Liver (tissue), 9 donors: Measurements from ENCODE around the gene HACE1. TPM values are rescaled to one million over a fixed set of nuclear protein-coding genes. Genes with fewer than 3 reads are reported as not detected.

ENCODE experiments used
- DNase-seq: peaks from one replicate; pipeline ENCODE4 v3.0.0-alpha.2; 2017; ENCODE audit warnings: low spot score
- H3K27ac ChIP-seq, 2 donors: one replicate each; pipeline ENCODE4 v1.7.0; 2013; ENCODE audit warnings: inconsistent platforms in 2 of 2, low read length in 2 of 2, control low read depth in 1 of 2, low read depth in 1 of 2, mild to moderate bottlenecking in 1 of 2
- H3K27me3 ChIP-seq, 4 donors: one replicate each; pipeline versions ENCODE4 v1.6.1 to v1.7.0; 2013; ENCODE audit warnings: low read length in 3 of 4, inconsistent platforms in 1 of 4, mild to moderate bottlenecking in 1 of 4, moderate library complexity in 1 of 4; ENCODE audit not compliant: control insufficient read depth in 4 of 4, insufficient read depth in 4 of 4
- H3K36me3 ChIP-seq, 4 donors: one replicate each; pipeline versions ENCODE4 v1.6.1 to v1.7.0; 2013; ENCODE audit warnings: low read length in 3 of 4, mild to moderate bottlenecking in 3 of 4, low read depth in 1 of 4, moderate library complexity in 1 of 4; ENCODE audit not compliant: control insufficient read depth in 4 of 4, insufficient read depth in 3 of 4
- H3K4me1 ChIP-seq, 4 donors: one replicate each; pipeline versions ENCODE4 v1.6.1 to v1.7.0; 2013; ENCODE audit warnings: low read length in 3 of 4, mild to moderate bottlenecking in 3 of 4, moderate library complexity in 1 of 4; ENCODE audit not compliant: control insufficient read depth in 4 of 4, insufficient read depth in 4 of 4
- H3K4me3 ChIP-seq, 3 donors: one replicate each; pipeline versions ENCODE4 v1.6.1 to v1.7.0; 2013; ENCODE audit warnings: low read length in 3 of 3, control low read depth in 1 of 3, low read depth in 1 of 3, mild to moderate bottlenecking in 1 of 3
- H3K9ac ChIP-seq, 2 donors: one replicate each; pipeline ENCODE4 v1.7.0; 2013; ENCODE audit warnings: low read length in 2 of 2, mild to moderate bottlenecking in 2 of 2, moderate library complexity in 2 of 2, control low read depth in 1 of 2, low read depth in 1 of 2
- H3K9me3 ChIP-seq, 4 donors: one replicate each; pipeline versions ENCODE4 v1.6.1 to v1.7.0; 2013; ENCODE audit warnings: low read length in 3 of 4; ENCODE audit not compliant: control insufficient read depth in 4 of 4
- ATF3 ChIP-seq: IDR thresholded peaks from 2 replicates; pipeline ENCODE4 v1.6.1; 2016; ENCODE audit warnings: antibody characterized with exemption
- CTCF ChIP-seq: fragments of 150-350 bp; IDR thresholded peaks from 2 replicates; pipeline ENCODE4 v1.5.1; 2017; ENCODE audit warnings: improper control_type of control experiment, low read depth, low read length; ENCODE audit not compliant: missing input control
- EGR1 ChIP-seq, 2 donors: IDR thresholded peaks; 2 replicates each; pipeline ENCODE4 v1.6.1; 2016 to 2018; ENCODE audit warnings: antibody characterized with exemption in 2 of 2, low read depth in 2 of 2
- FOXA1 ChIP-seq: IDR thresholded peaks from 2 replicates; pipeline ENCODE4 v1.6.1; 2016; ENCODE audit warnings: antibody characterized with exemption
- FOXA2 ChIP-seq: IDR thresholded peaks from 2 replicates; pipeline ENCODE4 v1.6.1; 2016; ENCODE audit warnings: antibody characterized with exemption
- GABPA ChIP-seq, 2 donors: IDR thresholded peaks in 1 of 2; conservative IDR thresholded peaks in 1 of 2; 2 replicates each; pipeline ENCODE4 v1.6.1; 2016; ENCODE audit warnings: antibody characterized with exemption in 2 of 2, mild to moderate bottlenecking in 1 of 2, moderate library complexity in 1 of 2
- HNF4A ChIP-seq, 2 donors: conservative IDR thresholded peaks; 2 replicates each; pipeline ENCODE4 v1.6.1; 2016; ENCODE audit warnings: antibody characterized with exemption in 2 of 2, mild to moderate bottlenecking in 2 of 2
- HNF4G ChIP-seq: IDR thresholded peaks from 2 replicates; pipeline ENCODE4 v1.6.1; 2016; ENCODE audit warnings: antibody characterized with exemption
- JUND ChIP-seq, 2 donors: IDR thresholded peaks; 2 replicates each; pipeline ENCODE4 v1.6.1; 2016; ENCODE audit warnings: antibody characterized with exemption in 2 of 2
- MAX ChIP-seq: IDR thresholded peaks from 2 replicates; pipeline ENCODE4 v1.6.1; 2016; ENCODE audit warnings: antibody characterized with exemption
- NR2F2 ChIP-seq: IDR thresholded peaks from 2 replicates; pipeline ENCODE4 v1.6.1; 2016; ENCODE audit warnings: antibody characterized with exemption
- RAD21 ChIP-seq, 2 donors: IDR thresholded peaks; 2 replicates each; pipeline ENCODE4 v1.6.1; 2016; ENCODE audit warnings: antibody characterized with exemption in 2 of 2, mild to moderate bottlenecking in 2 of 2
- REST ChIP-seq: IDR thresholded peaks from 2 replicates; pipeline ENCODE4 v1.6.1; 2016; ENCODE audit warnings: antibody characterized with exemption, mild to moderate bottlenecking
- RXRA ChIP-seq, 2 donors: IDR thresholded peaks; 2 replicates each; pipeline ENCODE4 v1.6.1; 2017 to 2018; ENCODE audit warnings: antibody characterized with exemption in 2 of 2, mild to moderate bottlenecking in 1 of 2
- SP1 ChIP-seq: IDR thresholded peaks from 2 replicates; pipeline ENCODE4 v1.6.1; 2018; ENCODE audit warnings: antibody characterized with exemption, mild to moderate bottlenecking
- TAF1 ChIP-seq: conservative IDR thresholded peaks from 2 replicates; pipeline ENCODE4 v1.6.1; 2016; ENCODE audit warnings: antibody characterized with exemption, mild to moderate bottlenecking
- YY1 ChIP-seq: IDR thresholded peaks from 2 replicates; pipeline ENCODE4 v1.6.1; 2016; ENCODE audit warnings: antibody characterized with exemption, mild to moderate bottlenecking
- ZBTB33 ChIP-seq: IDR thresholded peaks from 2 replicates; pipeline ENCODE4 v1.6.1; 2016; ENCODE audit warnings: antibody characterized with exemption
- WGBS: extraction: QIAGEN DNeasy Blood & Tissue Kit; methylation state at CpG from one replicate; pipeline ENCODE4 v1.1.7; 2013; 5-methylcytosine and 5-hydroxymethylcytosine counted together
- polyA plus RNA-seq, 2 donors: library from polyadenylated mRNA; stranded (reverse) in 1 of 2; unstranded in 1 of 2; fragments of 200-250 nt in 1 of 2; fragments of >200 nt in 1 of 2; fragmentation: Nextera tagmentation in 1 of 2; extraction: Ambion mirVana in 1 of 2; gene quantifications; one replicate each; pipeline versions ENCODE4 v1.2.1 to v1.2.3, GENCODE V29; 2013 to 2015
- total RNA-seq, 2 donors: library from RNA; depleted of rRNA; stranded (reverse); fragments of >200 nt; gene quantifications; one replicate each; pipeline ENCODE4 v1.2.3, GENCODE V29; 2014
- donor health status: healthy.
- donor health status: healthy.
- donor health status: healthy.
- donor health status: healthy.
- donor health status: healthy.

HACE1 gene
- total and polyA plus RNA-seq, 4 donors: 1.3 to 7.2 (median 2.5) TPM

DNA sequence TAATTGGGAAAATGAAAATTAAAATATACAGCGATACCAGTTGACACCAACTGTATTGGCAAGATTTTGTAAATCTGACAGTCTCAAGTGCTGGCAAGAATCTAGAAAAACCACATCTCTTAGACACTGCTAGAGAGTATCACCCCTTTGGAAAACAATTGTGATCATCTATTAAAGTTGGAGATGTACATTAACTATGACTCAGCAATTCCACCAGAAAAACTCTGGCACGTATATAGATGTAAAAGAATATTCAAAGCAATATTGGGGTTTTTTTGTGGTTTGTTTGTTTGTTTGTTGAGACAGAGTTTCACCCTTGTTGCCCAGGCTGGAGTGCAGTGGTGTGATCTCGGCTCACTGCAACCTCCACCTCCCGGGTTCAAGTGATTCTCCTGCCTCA lies 142.9 kb downstream of the HACE1 start:
- Histone ChIP-seq H3K4me1 (no peaks in the 10 kb centered on the region), H3K9ac (no peak overlapping the region), H3K36me3 (no peaks in the 10 kb centered on the region), H3K27me3 (no peaks in the 10 kb centered on the region), H3K4me3 (no peak overlapping the region), H3K9me3 (no peaks in the 10 kb centered on the region), H3K27ac (no peak overlapping the region)
- WGBS: 96% methylated on average over 4 of the region's 4 CpGs
- no peak for DNase-seq
- TF ChIP-seq HNF4A (conservative IDR thresholded peaks at IDR 0.05) (no peak), FOXA1 (no peak), CTCF (no peak), FOXA2 (no peak), GABPA (IDR thresholded peaks at IDR 0.05 in 1 of 2, conservative IDR thresholded peaks at IDR 0.05 in 1 of 2) (no peak), MAX (no peak), EGR1 (IDR thresholded peaks at IDR 0.05; ENCODE audit: low read depth in 2 of 2) (no peak), ZBTB33 (no peak), SP1 (no peak), JUND (IDR thresholded peaks at IDR 0.05) (no peak), RAD21 (IDR thresholded peaks at IDR 0.05) (no peak), TAF1 (no peak), NR2F2 (no peak), ATF3 (no peak), RXRA (IDR thresholded peaks at IDR 0.05) (no peak), REST (no peak), YY1 (no peak), HNF4G (no peak)
